HG02678 (cell line): ENCODE results near the gene XYLT2.

Source experiments
- ATAC-seq: cut with Tn5 transposase; IDR thresholded peaks from one replicate; pipeline ENCODE4 v1.9.1; 2021; ENCODE audit warnings: mild to moderate bottlenecking, moderate library complexity; ENCODE audit not compliant: unreplicated experiment

Gene XYLT2

GRCh38 chr17:50363217-50364060 is 17.5 kb downstream of the XYLT2 start:
- no peak for ATAC-seq

DNA sequence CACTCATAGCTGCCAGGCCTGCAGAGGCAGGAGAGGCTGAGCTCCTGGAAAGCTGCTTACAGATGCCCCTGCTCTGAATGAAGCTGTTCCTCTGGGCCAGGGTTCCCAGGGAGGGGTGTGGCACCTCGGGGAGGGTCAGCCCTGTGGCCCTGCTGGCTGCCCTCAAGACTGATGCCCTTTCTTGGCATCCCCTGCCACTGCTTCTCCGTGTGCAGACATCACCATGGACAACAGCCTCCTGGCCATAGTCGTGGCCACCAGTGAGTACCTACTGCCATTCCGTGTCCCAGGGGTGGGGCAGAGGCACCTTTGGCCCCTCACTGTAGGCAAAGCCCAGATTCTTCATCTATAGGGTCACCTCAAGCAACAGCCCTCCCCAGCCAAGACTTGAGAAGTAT is 18.1 kb downstream of the XYLT2 start:
- no peak for ATAC-seq

- no peak for ATAC-seq
Measured at GRCh38 chr17:50364715-50365114, 18.8 kb downstream of the XYLT2 start.

DNA sequence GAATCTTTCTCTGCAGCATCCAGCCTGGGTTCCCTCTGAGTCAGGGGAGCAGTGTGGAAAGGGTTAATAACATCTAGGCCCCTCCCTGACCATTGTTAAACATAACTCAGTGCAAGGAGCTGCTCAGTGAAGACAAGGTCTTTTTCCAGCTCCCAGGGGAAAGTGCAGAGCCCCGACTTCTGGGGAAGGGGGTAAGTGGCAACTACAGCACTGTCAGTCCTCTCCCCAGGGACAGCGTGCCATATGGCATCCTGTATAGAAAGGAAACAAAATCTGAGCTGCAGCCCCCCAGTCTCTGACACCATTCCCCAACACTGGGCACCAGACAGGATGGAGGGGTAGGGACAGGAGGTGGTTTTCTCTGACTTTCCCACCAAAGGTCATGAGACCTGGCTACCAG is 19.2 kb downstream of the XYLT2 start:
- ATAC-seq: no peak

GRCh38 chr17:50365649-50366393 is 19.9 kb downstream of the XYLT2 start:
- ATAC-seq: no peak

DNA sequence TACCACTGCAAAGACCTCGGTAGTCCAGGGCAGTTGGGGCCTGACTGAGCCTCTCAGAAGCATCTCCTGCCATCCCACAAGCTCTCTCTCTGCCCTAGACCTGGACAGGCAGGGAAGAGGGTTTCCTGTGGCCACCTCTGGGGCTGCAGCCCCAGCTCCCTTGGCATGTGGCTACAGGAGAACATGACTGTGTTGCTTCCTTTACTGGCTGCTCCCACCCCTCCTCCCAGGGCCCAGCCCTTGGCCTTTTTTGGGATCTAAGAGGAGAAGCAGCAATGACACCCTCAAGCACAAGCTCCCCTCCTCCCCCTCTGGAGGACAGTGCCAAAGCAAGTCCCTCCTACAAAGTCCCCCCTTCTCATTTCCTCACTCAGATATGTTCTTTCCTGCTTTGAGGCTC is 21.5 kb downstream of the XYLT2 start:
- no peak for ATAC-seq

DNA sequence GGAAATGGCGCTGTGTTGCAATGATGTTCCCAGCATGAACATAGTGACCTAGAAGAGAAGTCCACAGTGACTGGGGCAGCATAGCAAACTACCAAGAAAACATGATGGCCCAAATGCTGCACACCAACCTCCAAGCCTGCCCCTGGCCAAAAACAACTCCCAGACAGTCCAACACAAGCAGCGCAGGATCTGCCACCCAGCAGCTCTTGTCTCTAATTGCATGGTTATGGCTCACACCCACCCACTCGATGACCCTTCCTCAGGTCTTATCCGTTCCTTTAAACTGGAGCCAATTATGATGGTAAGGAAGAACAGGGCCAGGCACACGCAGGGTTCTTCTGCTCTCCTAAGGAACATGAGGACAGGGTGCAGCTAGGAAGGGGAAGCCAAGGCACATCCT is 24.1 kb downstream of the XYLT2 start:
- no peak for ATAC-seq

GRCh38 chr17:50371526-50371925 is 25.6 kb downstream of the XYLT2 start:
- no peak for ATAC-seq

- no peak for ATAC-seq
Measured at GRCh38 chr17:50372222-50372757, 26.4 kb downstream of the XYLT2 start.

DNA sequence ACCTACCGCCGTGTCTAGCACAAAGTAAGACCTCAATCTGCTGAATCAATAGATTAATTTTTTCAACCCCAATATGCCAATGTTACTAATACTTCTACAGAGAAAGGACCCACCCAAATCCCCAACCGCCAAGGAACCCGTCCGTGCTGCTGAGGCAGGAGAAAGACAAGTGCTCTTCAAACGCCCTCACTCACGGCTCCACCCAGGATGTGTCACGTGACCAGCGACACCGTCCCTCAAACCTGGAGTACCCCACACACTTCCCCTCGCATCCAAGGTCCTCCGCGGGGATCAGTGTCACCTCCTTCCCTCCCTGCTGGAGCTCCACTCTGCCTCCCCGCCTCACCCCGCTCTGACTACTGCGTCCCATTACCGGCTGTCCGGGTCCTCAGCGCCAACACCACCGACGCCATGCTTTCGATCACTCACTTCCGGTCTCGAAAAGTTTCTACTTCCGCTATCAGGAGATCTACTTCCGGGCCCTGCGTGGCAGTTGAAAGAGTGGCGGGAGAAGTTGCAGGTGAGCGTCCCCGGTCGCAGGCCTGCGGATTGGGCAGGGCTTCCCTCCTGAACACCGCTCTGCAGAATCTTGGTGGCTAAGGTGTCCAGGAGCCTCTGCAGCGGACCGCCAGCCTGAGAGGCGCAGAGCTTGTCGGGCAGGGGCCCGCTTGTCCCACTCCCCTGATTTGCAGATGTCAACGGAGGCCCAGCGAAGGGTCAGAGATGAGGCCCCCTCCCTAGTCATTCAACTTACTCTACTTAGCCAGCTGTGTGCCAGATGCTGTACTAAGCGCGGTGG is 27.0 kb downstream of the XYLT2 start, which contains the start of the genes EME1 and MRPL27:
Gene EME1, plus strand, starts transcription at position 472 of the 799 bp plus-strand sequence. CDS start 1,980 bp downstream, outside the sequence.
Gene MRPL27, minus strand, starts transcription at position 427 of the 799 bp plus-strand sequence. Its CDS starts 14 bp downstream, at position 413.
- peak; percentile 90 for ATAC-seq

- no peak for ATAC-seq
Measured at GRCh38 chr17:50373705-50374104, 27.8 kb downstream of the XYLT2 start.

- no peak for ATAC-seq
Measured at GRCh38 chr17:50375858-50376538, 30.1 kb downstream of the XYLT2 start.

- no peak for ATAC-seq
Measured at GRCh38 chr17:50379351-50380132, 33.6 kb downstream of the XYLT2 start.

DNA sequence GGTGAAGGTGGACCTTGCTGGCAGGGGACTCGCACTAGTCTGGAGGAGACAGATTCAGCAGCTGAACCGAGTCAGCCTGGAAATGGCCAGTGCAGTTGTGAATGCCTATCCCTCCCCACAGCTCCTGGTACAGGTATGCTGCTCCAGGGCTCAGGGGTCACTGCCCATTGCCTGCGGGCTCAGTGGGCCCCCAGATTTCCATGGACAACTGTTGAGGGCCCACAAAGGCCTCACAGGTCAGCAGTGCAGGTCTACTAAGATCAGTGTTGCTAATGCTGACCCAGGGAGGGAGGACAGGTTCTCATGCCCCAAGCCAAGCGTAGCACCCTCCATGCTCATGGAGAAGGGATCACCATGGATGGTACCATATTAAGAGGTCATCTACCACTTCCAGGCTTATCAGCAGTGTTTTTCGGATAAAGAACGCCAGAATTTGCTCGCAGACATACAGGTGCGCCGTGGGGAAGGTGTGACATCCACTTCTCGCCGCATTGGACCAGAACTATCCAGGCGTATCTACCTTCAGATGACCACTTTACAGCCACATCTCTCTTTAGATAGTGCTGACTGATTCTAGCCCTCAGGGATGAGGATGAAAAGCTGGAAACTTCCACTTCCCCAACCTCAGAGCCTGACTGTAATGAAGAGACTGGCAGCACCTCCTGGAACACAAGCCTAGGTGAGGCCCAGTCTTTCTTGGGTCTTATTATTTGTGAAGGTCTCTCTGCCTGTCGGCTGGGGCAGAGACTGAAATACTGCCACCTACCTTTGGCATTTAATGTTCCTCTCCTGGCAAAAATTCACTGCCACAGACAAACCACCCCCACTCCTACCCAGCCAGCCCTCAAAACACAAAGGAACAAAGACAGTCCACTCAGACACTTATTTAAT is 34.7 kb downstream of the XYLT2 start:
- no peak for ATAC-seq

DNA sequence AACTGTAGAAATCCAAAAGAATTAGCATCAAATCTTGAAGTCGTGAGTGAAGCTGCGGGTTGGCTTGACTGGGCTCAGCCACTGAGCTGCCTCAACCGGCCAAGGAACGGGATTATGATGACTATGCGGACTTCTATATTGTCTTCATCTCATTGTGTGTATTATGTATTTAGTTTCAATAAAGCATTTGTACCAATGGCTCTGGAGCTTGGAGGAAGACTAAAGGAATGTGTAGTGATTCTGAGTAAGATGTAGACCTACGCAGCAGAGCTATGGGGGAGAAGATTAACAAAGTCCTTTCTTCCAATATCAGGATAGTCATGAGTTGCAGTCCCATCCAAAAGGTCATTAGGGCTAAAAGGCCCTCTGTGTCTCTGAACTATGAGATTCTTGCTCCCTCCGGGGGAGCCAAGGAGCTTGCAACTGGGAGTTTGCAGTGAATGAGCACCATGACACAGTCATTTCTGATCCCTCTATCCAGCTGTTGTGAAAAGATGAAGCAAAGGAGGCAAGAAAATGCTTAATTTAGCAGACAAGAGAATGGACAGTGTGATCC is 35.4 kb downstream of the XYLT2 start:
- no peak for ATAC-seq

DNA sequence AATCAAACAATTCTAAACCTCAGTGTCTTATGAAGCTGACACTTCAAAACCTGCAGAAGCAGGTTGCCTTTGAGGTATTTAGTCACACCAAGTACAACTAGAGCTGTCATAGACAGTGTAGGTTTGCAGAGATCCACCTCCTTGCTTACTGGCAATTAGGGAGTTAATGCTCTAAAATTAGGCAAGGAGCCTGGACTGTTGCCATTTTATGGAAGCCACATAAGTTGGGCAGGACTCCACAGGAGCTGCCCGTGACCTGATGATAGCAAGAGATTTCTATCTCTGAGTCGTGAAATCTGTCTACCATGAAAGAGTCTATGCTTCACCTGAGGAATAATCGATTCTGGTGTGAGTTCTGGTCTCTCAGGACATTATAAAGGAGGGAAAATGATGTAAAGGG is 36.0 kb downstream of the XYLT2 start:
- ATAC-seq: no peak

- ATAC-seq: no peak
Measured at GRCh38 chr17:50382931-50383330, 37.0 kb downstream of the XYLT2 start.

- ATAC-seq: no peak
Measured at GRCh38 chr17:50386510-50386909, 40.6 kb downstream of the XYLT2 start.
